PC-3 (cell line): ENCODE data around the gene CDC37L1.

Experiments
- EZH2 ChIP-seq: fragments of 300-600 bp; sonication (generic); IDR thresholded peaks from one replicate; pipeline ENCODE4 v1.6.1; 2017; ENCODE audit warnings: antibody characterized with exemption, mild to moderate bottlenecking, low read length; ENCODE audit not compliant: unreplicated experiment
- TF ChIP-seq, protein P1 (sequence below): fragments of 300-600 bp; sonication (generic); conservative IDR thresholded peaks from 2 replicates; pipeline ENCODE4 v1.5.1; 2017; ENCODE audit warnings: antibody characterized with exemption, low read depth, mild to moderate bottlenecking, low read length

DNA sequence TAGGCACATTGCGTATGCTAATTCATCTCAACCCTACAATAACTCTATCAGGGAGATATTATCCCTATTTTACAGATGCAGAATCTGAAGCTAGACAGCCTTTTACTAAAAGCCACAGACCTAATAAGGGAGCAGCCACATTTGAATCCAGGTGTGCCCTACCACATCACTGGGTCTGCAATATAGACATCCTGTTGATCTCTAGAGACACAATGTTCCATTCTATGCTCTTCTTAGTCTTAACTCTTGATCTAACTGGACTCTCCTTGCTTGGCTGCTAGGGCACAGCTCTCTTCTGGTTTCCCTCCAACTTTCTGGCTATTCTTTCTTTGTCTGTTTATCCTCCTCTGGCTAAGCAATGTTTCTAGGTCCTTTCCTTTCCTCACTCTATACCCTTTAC lies 11.7 kb upstream of the CDC37L1 start:
- TF ChIP-seq EZH2: no peak
- TF ChIP-seq, protein P1, sequence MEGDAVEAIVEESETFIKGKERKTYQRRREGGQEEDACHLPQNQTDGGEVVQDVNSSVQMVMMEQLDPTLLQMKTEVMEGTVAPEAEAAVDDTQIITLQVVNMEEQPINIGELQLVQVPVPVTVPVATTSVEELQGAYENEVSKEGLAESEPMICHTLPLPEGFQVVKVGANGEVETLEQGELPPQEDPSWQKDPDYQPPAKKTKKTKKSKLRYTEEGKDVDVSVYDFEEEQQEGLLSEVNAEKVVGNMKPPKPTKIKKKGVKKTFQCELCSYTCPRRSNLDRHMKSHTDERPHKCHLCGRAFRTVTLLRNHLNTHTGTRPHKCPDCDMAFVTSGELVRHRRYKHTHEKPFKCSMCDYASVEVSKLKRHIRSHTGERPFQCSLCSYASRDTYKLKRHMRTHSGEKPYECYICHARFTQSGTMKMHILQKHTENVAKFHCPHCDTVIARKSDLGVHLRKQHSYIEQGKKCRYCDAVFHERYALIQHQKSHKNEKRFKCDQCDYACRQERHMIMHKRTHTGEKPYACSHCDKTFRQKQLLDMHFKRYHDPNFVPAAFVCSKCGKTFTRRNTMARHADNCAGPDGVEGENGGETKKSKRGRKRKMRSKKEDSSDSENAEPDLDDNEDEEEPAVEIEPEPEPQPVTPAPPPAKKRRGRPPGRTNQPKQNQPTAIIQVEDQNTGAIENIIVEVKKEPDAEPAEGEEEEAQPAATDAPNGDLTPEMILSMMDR: no peak
